ENCODE measurements around the gene PCDHAC2. TPM values are rescaled to one million over a fixed set of nuclear protein-coding genes. Genes with fewer than 3 reads are reported as not detected.

The PCDHAC2 gene
- total and polyA plus RNA-seq, 2 experiments from 2014 or later = 18.9 to 47.8 TPM

GRCh38 chr5:140934964-140935606 is 31.2 kb upstream of the PCDHAC2 start:
- DNase-seq (ENCODE audit: low read depth in 1 of 2, low spot score in 1 of 2) = no peak
- Histone ChIP-seq H3K27me3 (no peaks in the 10 kb centered on the region), H3K9me3 (ENCODE audit: low read depth) (no peaks in the 10 kb centered on the region), H3K36me3 (no peaks in the 10 kb centered on the region), H3K27ac (no peak overlapping the region), H3K4me1 (ENCODE audit: low read depth) (no peaks in the 10 kb centered on the region), H3K4me3 (no peak overlapping the region)
- TF ChIP-seq, protein P1, sequence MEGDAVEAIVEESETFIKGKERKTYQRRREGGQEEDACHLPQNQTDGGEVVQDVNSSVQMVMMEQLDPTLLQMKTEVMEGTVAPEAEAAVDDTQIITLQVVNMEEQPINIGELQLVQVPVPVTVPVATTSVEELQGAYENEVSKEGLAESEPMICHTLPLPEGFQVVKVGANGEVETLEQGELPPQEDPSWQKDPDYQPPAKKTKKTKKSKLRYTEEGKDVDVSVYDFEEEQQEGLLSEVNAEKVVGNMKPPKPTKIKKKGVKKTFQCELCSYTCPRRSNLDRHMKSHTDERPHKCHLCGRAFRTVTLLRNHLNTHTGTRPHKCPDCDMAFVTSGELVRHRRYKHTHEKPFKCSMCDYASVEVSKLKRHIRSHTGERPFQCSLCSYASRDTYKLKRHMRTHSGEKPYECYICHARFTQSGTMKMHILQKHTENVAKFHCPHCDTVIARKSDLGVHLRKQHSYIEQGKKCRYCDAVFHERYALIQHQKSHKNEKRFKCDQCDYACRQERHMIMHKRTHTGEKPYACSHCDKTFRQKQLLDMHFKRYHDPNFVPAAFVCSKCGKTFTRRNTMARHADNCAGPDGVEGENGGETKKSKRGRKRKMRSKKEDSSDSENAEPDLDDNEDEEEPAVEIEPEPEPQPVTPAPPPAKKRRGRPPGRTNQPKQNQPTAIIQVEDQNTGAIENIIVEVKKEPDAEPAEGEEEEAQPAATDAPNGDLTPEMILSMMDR (IDR thresholded peaks at IDR 0.05; ENCODE audit: low read depth, low read length) = no peak

- TF ChIP-seq, protein P1 (IDR thresholded peaks at IDR 0.05; ENCODE audit: low read depth, low read length) = no peak
- no peaks in the 10 kb centered on the region for H3K4me1 ChIP-seq (ENCODE audit: low read depth)
- H3K36me3 ChIP-seq = no peaks in the 10 kb centered on the region
- no peak for DNase-seq (ENCODE audit: low read depth in 1 of 2, low spot score in 1 of 2)
- no peak overlapping the region for H3K4me3 ChIP-seq
- H3K27me3 ChIP-seq = no peaks in the 10 kb centered on the region
- no peaks in the 10 kb centered on the region for H3K9me3 ChIP-seq (ENCODE audit: low read depth)
- no peak overlapping the region for H3K27ac ChIP-seq
Observed at GRCh38 chr5:140946578-140946977, 19.7 kb upstream of the PCDHAC2 start.

- no peak for DNase-seq (ENCODE audit: low read depth in 1 of 2, low spot score in 1 of 2)
- no peaks in the 10 kb centered on the region for H3K4me1 ChIP-seq (ENCODE audit: low read depth)
- no peaks in the 10 kb centered on the region for H3K9me3 ChIP-seq (ENCODE audit: low read depth)
- H3K27ac ChIP-seq = no peak overlapping the region
- no peaks in the 10 kb centered on the region for H3K36me3 ChIP-seq
- H3K4me3 ChIP-seq = no peak overlapping the region
- TF ChIP-seq, protein P1 (IDR thresholded peaks at IDR 0.05; ENCODE audit: low read depth, low read length) = no peak
- no peaks in the 10 kb centered on the region for H3K27me3 ChIP-seq
Observed at GRCh38 chr5:140951636-140952035, 14.6 kb upstream of the PCDHAC2 start.

GRCh38 chr5:140953234-140953633 is 13.0 kb upstream of the PCDHAC2 start:
- Histone ChIP-seq H3K36me3 (no peaks in the 10 kb centered on the region), H3K27me3 (no peaks in the 10 kb centered on the region), H3K4me3 (no peak overlapping the region), H3K4me1 (ENCODE audit: low read depth) (no peaks in the 10 kb centered on the region), H3K9me3 (ENCODE audit: low read depth) (no peaks in the 10 kb centered on the region), H3K27ac (no peak overlapping the region)
- no peak for DNase-seq (ENCODE audit: low read depth in 1 of 2, low spot score in 1 of 2)
- TF ChIP-seq, protein P1 (IDR thresholded peaks at IDR 0.05; ENCODE audit: low read depth, low read length) = no peak

DNA sequence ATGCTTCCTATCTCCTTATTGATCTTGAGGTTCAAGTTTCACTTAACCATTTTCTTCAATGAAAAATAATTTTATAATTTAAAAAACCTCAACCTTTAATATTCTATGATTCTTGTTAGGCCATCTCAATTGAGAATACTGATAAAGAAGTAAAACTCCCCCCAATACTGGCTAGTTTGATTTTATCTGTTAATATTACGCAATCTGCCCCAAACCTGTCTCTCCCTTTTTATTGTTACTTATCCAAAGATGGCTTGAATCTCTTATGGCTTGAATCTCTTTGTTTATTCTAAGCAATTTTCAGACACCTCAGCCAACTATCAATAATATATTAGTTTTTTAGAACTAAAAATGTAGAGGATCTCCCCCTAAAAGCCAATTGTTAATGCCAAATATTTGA is 4.1 kb upstream of the PCDHAC2 start:
- Histone ChIP-seq H3K4me3 (no peak overlapping the region), H3K36me3 (no peaks in the 10 kb centered on the region), H3K27me3 (peaks cover 5% of the 10 kb centered on the region), H3K9me3 (ENCODE audit: low read depth) (no peaks in the 10 kb centered on the region), H3K4me1 (ENCODE audit: low read depth) (peaks cover 30% of the 10 kb centered on the region), H3K27ac (no peak overlapping the region)
- no peak for DNase-seq (ENCODE audit: low read depth in 1 of 2, low spot score in 1 of 2)
- TF ChIP-seq, protein P1 (IDR thresholded peaks at IDR 0.05; ENCODE audit: low read depth, low read length) = no peak

Measured in cardiac muscle cell (in vitro differentiated cells and primary cell).